Uterus (tissue), 4 donors: ENCODE data around the gene P2RY11. TPM values are rescaled to one million over a fixed set of nuclear protein-coding genes. Genes with fewer than 3 reads are reported as not detected.

ENCODE experiments used
- DNase-seq, 2 donors: peaks; one replicate each; pipeline ENCODE4 v3.0.0-alpha.2; 2019 to 2020
- H3K27ac ChIP-seq, 2 donors: fragments of 200-600 bp; sonication (generic); 1 replicate in 1 of 2; 2 replicates in 1 of 2; pipeline ENCODE4 v1.5.1; 2016 to 2018
- H3K27me3 ChIP-seq, 2 donors: fragments of 200-600 bp; sonication (generic); one replicate each; pipeline ENCODE4 v1.5.1; 2018 to 2019; ENCODE audit warnings: control low read depth in 1 of 2
- H3K36me3 ChIP-seq, 2 donors: fragments of 200-600 bp; sonication (generic); one replicate each; pipeline ENCODE4 v1.5.1; 2019; ENCODE audit warnings: control low read depth in 1 of 2
- H3K4me1 ChIP-seq, 2 donors: fragments of 200-600 bp; sonication (generic); one replicate each; pipeline ENCODE4 v1.5.1; 2018 to 2019; ENCODE audit warnings: control low read depth in 1 of 2
- H3K4me3 ChIP-seq, 2 donors: fragments of 200-600 bp; sonication (generic); 1 replicate in 1 of 2; 2 replicates in 1 of 2; pipeline ENCODE4 v1.5.1; 2018 to 2019; ENCODE audit warnings: mild to moderate bottlenecking in 1 of 2
- H3K9me3 ChIP-seq, 2 donors: fragments of 200-600 bp; sonication (generic); one replicate each; pipeline ENCODE4 v1.5.1; 2019; ENCODE audit warnings: control low read depth in 1 of 2
- POLR2A ChIP-seq, 2 donors: fragments of 450-650 bp; IDR thresholded peaks; one replicate each; pipeline ENCODE4 v1.6.1; 2016; ENCODE audit warnings: antibody characterized with exemption in 2 of 2, mild to moderate bottlenecking in 1 of 2, moderate library complexity in 1 of 2
- intact Hi-C: fragments of 100-400 bp; cut with DNase I; formaldehyde crosslinking; loops from one replicate; pipeline ENCODE4 v1.15.1; 2023; ENCODE audit warnings: low total_unique reads
- total RNA-seq, 4 donors: library from RNA; depleted of rRNA in 3 of 4; stranded (reverse); fragments of >200 nt in 3 of 4; gene quantifications; one replicate each; pipeline versions ENCODE4 v1.1.0 to v1.2.4, GENCODE V29; 2014 to 2023
- TF ChIP-seq, protein P1 (sequence below), 4 experiments: fragments of 200-600 bp in 2 of 4; fragments of 450-650 bp in 2 of 4; sonication (generic) in 2 of 4; IDR thresholded peaks; one replicate each; pipeline ENCODE4 v1.5.1; 2016 to 2019; ENCODE audit warnings: antibody characterized with exemption in 4 of 4, mild to moderate bottlenecking in 2 of 4, moderate library complexity in 1 of 4
- donor health status: DM: yes; HTN: yes; CAD: no.

P2RY11 gene, protein sequence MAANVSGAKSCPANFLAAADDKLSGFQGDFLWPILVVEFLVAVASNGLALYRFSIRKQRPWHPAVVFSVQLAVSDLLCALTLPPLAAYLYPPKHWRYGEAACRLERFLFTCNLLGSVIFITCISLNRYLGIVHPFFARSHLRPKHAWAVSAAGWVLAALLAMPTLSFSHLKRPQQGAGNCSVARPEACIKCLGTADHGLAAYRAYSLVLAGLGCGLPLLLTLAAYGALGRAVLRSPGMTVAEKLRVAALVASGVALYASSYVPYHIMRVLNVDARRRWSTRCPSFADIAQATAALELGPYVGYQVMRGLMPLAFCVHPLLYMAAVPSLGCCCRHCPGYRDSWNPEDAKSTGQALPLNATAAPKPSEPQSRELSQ
- 10 to 100 TPM in 1 of 4 donors, 1 to 10 TPM in 2, under 1 TPM in 1; 0.51 to 19.1 (median 4.4) TPM for total RNA-seq

DNA sequence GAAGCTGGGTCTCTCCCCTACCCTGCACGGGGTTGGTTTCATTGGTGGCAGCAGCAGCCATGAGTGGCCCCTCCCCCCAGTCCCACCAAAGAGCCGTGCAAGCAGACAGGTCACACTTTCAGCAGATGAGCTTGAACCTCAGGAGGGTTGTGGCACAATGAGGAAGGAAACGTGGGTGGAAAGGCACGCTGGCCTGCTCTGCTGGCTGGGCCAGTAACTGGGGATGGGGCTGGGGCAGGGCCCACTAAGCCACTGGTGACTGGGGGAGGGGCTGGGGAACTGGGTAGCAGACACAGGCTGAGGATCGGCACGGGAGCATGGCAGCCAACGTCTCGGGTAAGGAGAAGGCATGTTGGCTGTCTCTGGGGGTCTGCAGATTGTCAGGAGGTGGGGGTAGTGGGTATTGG, at the start of gene P2RY11:
TSS of gene P2RY11 (plus strand) at position 289 of the 407 bp plus-strand sequence. CDS start at position 318, 29 bp downstream.
- Histone ChIP-seq H3K36me3 (no peaks in the 10 kb centered on the region), H3K4me1 (peaks cover 0 to 5% of the 10 kb centered on the region in 2 donors), H3K9me3 (no peaks in the 10 kb centered on the region), H3K4me3 (no peak within 1 kb of the TSS), H3K27me3 (no peaks in the 10 kb centered on the region), H3K27ac (no peak within 1 kb of the TSS)
- intact Hi-C loops, result no loop called here
- no peak for DNase-seq
- TF ChIP-seq, protein P1, sequence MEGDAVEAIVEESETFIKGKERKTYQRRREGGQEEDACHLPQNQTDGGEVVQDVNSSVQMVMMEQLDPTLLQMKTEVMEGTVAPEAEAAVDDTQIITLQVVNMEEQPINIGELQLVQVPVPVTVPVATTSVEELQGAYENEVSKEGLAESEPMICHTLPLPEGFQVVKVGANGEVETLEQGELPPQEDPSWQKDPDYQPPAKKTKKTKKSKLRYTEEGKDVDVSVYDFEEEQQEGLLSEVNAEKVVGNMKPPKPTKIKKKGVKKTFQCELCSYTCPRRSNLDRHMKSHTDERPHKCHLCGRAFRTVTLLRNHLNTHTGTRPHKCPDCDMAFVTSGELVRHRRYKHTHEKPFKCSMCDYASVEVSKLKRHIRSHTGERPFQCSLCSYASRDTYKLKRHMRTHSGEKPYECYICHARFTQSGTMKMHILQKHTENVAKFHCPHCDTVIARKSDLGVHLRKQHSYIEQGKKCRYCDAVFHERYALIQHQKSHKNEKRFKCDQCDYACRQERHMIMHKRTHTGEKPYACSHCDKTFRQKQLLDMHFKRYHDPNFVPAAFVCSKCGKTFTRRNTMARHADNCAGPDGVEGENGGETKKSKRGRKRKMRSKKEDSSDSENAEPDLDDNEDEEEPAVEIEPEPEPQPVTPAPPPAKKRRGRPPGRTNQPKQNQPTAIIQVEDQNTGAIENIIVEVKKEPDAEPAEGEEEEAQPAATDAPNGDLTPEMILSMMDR (IDR thresholded peaks at IDR 0.05), result no peak
- no peak for TF ChIP-seq POLR2A (IDR thresholded peaks at IDR 0.05)

DNA sequence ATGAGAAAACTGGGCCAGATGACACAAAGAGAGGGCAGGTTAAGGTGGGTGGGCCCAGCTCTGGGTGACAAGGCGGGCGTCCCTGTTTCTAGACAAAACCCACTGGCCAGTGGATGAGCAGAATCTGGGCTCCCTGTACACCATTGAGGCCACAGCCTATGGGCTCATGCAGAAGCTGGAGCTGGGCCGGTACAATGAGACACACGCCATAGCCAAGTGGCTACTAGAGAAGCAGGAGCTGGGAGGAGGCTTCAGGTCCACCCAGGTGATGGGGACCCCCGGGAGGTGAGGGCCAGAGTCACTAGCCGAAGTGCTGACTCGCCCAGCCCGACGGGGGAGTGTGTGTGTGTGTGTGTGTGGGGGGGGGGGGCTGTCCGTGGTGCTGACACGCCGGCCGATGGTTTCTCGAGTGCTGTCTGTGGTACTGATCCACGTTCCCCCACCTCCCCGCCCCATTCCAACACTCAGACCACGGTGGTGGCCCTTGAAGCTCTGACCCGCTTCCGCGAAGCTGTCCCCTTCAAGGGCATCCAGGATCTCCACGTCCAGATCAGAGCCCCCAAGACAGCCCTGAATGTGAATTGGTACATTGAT, 49.7 kb upstream of the P2RY11 start:
- Histone ChIP-seq H3K9me3 (no peaks in the 10 kb centered on the region), H3K4me1 (no peaks in the 10 kb centered on the region), H3K27me3 (no peaks in the 10 kb centered on the region), H3K4me3 (no peak overlapping the region), H3K27ac (no peak overlapping the region), H3K36me3 (no peaks in the 10 kb centered on the region)
- no peak for TF ChIP-seq POLR2A (IDR thresholded peaks at IDR 0.05)
- TF ChIP-seq, protein P1 (IDR thresholded peaks at IDR 0.05), result no peak
- intact Hi-C loops, result no loop called here
- no peak for DNase-seq

DNA sequence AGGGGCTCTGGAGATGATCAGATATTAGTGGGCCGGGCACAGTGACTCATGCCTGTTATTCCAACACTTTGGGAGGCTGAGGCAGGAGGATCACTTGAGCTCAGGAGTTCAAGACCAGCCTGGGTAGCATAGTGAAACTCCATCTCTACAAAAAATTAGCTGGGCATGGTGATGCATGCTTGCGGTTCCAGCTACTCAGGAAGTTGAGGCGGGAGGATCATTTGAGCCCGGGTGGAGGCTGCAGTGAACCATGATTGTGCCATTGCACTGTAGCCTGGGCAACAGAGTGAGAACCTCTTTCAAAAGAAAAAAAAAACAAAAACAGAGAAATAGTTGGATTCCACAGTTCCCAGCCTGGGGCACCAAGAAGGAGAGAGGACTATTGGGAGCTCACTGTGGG, 43.3 kb upstream of the P2RY11 start:
- Histone ChIP-seq H3K9me3 (no peaks in the 10 kb centered on the region), H3K27me3 (no peaks in the 10 kb centered on the region), H3K27ac (no peak overlapping the region), H3K4me1 (no peaks in the 10 kb centered on the region), H3K36me3 (no peaks in the 10 kb centered on the region), H3K4me3 (no peak overlapping the region)
- DNase-seq, result no peak
- intact Hi-C loops, result no loop called here
- no peak for TF ChIP-seq POLR2A (IDR thresholded peaks at IDR 0.05)
- TF ChIP-seq, protein P1 (IDR thresholded peaks at IDR 0.05), result no peak

DNA sequence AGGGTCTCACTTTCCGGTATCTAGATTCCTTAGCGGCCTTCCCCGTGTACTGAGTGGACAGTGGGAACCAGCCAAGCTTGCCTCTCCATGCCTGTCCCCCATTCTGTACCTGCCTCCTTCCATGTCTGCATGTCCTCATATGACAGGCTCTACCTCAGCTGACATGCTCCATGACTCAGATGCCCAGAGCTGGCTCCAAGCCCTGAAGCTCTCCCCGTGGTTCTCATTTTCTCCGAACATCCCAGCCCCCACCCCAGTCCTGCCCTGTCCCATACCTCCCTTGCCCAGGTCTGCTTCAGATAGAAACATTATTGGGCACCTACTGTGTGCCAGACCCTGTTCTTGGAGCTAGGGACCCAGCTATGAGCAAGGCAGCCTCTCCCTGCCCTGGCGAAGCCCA, 42.4 kb upstream of the P2RY11 start:
- TF ChIP-seq, protein P1 (IDR thresholded peaks at IDR 0.05), result no peak
- TF ChIP-seq POLR2A (IDR thresholded peaks at IDR 0.05), result no peak
- H3K36me3 ChIP-seq, result no peaks in the 10 kb centered on the region
- H3K4me1 ChIP-seq, result no peaks in the 10 kb centered on the region
- H3K9me3 ChIP-seq, result no peaks in the 10 kb centered on the region
- no peak for DNase-seq
- intact Hi-C loops, result no loop called here
- H3K27me3 ChIP-seq, result no peaks in the 10 kb centered on the region
- no peak overlapping the region for H3K27ac ChIP-seq
- no peak overlapping the region for H3K4me3 ChIP-seq

DNA sequence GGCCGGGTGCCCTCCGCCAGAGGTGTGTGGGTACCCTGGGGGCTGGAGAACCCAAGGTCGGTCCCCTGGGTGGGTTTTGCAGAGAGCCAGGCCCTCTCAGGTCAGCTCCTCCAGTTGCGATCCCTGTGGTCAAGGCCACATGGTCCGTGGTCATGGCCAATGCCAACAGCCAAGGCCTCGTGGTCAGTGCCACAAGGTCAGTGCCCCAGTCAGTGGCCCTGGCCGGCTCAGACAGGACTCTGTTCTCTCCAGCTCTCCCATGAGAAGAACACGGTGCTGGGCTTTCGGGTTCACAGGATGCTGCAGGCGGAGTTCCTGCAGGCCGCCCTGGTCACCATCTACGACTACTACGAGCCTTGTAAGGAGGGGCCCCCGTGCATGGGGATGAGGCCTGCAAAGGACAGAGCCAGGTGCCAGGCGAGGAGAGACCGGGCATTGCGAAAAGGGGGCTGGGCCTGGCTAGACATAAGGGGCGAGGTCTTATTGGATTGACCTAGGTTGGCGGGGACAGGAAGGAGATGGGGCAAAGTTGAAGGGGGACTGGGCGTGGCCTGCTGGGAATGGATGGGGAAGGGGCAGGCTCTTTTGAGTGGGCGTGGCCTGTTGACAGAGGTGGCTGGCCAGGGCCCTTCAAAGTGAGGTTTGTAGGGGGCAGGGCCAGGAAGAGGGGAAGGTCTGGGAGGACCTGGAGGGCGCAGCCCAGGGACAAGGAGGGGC, 40.6 kb upstream of the P2RY11 start:
- Histone ChIP-seq H3K27me3 (no peaks in the 10 kb centered on the region), H3K27ac (no peak overlapping the region), H3K36me3 (no peaks in the 10 kb centered on the region), H3K4me3 (no peak overlapping the region), H3K9me3 (no peaks in the 10 kb centered on the region), H3K4me1 (no peaks in the 10 kb centered on the region)
- TF ChIP-seq, protein P1 (IDR thresholded peaks at IDR 0.05), result no peak
- no peak for TF ChIP-seq POLR2A (IDR thresholded peaks at IDR 0.05)
- no peak for DNase-seq
- intact Hi-C loops, result no loop called here
